Activated CD4-positive, alpha-beta T cell treated with anti-CD3 and anti-CD28 coated beads, Interleukin-10, Interleukin-2, amounts not matched to agents 100 ng/mL and 50 ng/mL, durations not matched to agents 16 hours and 8 hours (primary cell): ENCODE data around the gene CLP1.
"Not testable (repeated sequence)": the region's sequence is repeated elsewhere in the genome, so short reads cannot be mapped to it uniquely, and the experiment has no call there.

Experiments used
- DNase-seq: peaks from one replicate; pipeline ENCODE4 v3.0.0-alpha.2; 2020

Gene CLP1

DNA sequence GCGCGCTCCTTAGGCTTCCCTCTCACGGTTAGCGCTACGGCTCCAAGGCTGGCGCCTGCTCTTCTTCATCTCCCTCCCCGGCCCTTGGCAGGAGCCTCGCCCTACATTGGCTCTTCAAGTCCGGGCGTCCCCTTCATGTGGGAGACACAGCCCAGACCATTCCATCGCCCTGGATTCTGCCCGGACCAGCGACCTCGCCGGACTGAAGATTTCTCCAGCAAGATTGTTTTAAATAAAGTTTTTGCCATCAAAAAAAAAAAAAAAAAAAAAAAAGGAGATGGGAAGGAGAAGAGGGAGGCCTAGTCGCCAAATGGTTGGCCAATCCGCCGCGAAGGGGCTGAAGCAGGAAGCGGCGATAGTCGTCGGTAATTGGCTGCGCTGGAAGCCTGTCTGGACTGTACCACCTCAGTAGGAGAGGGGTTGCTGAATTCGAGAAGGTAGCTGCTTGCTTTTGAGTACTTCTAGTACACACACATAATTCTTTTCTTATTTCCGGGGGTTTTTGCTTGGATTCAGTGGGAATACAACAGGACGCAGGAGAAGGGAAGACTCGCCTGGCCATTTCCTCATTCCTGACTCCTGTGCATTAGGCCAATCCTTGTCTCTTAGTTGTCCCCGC, 9.7 kb downstream of the CLP1 start:
- DNase-seq, result peak; percentile 97

DNA sequence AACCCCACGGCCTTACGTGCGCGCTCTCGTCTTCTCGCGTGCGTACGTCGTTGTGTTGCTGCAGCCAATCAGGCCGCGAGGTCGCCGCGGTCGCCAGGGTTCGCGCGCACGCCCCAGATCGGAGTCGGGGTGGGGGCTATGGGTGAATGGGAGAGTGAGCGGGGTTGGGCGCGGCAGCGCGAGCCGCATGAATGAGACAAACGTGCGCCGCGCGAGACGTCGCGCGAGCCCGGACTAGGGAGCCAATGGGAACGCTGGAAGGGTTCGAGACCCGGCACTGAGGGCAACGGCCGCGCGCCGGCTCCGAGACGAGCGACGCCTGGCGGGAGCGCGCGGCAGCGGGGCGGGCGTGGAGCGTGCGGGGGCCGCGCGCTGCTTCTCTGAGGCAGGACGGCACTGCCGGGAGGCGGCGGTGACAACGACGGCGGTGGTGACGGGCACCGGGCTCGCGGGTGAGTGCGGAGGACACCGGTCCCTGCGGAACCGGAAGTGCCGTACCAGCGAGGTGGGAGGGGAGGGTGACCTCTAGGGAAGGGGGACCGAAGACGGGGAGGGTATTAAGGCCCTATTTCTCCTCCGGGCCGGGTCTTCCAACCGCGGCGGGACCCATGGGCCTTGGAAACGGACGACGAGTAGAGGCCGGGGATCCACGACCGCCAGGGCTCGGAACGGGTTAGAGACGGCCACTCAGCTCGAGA, 10.3 kb downstream of the CLP1 start, which contains the start of gene ZDHHC5:
ZDHHC5 (plus strand) TSS at position 379 of the 698 bp plus-strand sequence. CDS start 4,977 bp downstream, outside the sequence.
- peak; percentile 100 for DNase-seq

- DNase-seq, result peak; percentile 44
Observed at GRCh38 chr11:57668434-57668782, 10.8 kb downstream of the CLP1 start.

GRCh38 chr11:57674251-57674650, 16.7 kb downstream of the CLP1 start:
- no peak for DNase-seq

GRCh38 chr11:57675176-57675941, 17.8 kb downstream of the CLP1 start:
- peak; percentile 14 for DNase-seq

- DNase-seq, result no peak
Observed at GRCh38 chr11:57679396-57679795, 21.8 kb downstream of the CLP1 start.

GRCh38 chr11:57680552-57680874, 23.0 kb downstream of the CLP1 start:
- DNase-seq, result peak; percentile 50

DNA sequence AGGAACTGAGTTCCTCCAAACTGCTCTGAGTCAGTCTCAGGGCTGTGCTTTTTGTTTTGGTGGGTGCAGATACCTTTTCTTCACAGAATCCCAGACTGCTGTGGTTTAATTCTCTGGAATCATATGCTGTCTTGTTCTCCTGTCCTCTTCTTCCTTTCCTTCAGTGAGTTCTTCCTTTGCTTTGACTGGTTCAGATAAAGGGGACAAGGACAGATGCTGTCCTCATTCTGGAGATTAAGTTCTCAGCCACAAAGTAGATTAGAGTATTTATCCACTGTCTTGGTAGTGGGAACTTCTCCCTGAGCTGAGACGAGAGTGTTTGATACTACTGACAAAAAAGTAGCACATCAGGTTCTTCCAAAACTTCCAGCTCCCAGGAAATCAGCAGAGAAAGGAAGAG, 23.6 kb downstream of the CLP1 start:
- DNase-seq, result no peak

GRCh38 chr11:57690474-57690873, 32.9 kb downstream of the CLP1 start:
- not testable (repeated sequence) for DNase-seq

GRCh38 chr11:57698843-57699365, 41.3 kb downstream of the CLP1 start:
- DNase-seq, result no peak

DNA sequence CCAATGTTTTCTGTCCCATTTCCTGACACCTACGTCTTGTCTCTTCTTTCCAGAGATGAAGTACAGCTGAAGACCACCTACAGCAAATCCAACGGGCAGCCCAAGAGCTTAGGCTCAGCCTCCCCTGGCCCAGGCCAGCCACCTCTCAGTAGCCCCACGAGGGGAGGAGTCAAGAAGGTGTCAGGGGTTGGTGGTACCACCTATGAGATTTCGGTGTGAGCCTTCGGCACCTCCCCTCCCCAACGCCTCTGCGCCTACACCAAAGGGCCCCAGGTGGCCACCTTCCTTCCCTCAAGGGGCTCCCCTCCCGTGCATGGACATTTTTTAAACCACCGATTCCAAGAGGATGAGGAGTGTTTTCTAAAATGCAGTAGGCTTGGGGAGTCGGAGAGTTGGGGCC, 42.3 kb downstream of the CLP1 start:
- no peak for DNase-seq

- DNase-seq, result no peak
Observed at GRCh38 chr11:57700425-57700824, 42.9 kb downstream of the CLP1 start.

- DNase-seq, result no peak
Observed at GRCh38 chr11:57703341-57703740, 45.8 kb downstream of the CLP1 start.

- DNase-seq, result no peak
Observed at GRCh38 chr11:57704932-57705331, 47.4 kb downstream of the CLP1 start.

- not testable (repeated sequence) for DNase-seq
Observed at GRCh38 chr11:57705432-57705831, 47.9 kb downstream of the CLP1 start.

- DNase-seq, result peak; percentile 69
Observed at GRCh38 chr11:57709802-57710367, 52.3 kb downstream of the CLP1 start.
